ENCODE measurements around the gene CFAP54.

CFAP54 gene

DNA sequence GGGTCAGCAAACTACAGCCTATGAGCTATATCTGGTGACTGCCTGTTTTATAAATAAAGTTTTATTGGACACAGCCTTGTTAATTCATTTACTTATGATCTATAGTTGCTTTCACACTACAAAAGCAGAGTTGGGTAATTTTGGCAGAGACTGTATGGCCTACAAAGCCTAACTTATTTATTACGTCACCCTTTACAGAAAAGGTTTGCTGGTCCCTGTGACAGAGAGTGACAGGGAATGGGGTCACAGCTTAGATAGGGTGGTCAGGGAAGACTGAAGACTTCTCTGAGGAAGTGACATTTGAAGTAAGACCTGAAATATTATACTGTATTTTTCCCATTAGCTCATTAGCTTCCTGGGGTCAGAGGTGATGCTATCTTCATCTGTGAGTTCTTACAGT, 342.0 kb downstream of the CFAP54 start:
- DNase-seq = no peak

DNA sequence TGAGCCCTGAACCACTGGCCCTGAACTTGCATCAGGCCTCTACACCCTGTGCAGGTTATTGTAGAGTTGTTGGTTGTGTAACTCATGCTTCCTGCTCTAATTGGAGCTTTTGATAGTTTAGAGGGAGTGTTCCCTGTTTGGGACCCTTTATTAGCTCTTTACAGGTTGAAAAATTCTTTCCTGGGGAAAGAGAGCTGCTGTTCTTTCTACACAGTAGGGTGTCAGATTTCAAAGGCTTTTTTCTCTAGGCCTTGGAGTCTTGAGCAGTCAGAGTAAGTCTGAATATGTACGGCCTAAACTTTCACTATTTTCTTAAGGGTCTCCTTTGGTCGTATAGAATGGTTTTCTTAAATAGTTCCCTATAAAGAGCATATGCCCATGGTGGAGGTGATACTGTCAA, 356.9 kb downstream of the CFAP54 start:
- no peak for DNase-seq

DNA sequence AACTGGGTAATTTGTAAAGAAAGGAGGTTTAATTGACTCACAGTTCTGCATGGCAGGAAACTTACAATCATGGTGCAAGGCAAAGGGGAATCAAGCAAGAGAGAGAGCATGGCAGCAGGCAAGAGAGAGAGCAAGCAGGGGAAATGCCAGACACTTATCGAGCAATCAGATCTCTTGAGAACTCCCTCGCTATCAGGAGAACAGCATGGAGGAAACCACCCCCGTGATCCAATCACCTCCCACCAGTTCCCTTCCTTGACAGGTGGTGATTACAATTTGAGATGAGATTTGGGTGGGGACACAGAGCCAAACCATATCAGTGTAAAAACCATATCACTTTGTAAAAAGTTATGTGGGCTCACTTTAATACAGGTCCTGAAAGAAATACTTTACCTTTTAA, 361.3 kb downstream of the CFAP54 start:
- no peak for DNase-seq

DNA sequence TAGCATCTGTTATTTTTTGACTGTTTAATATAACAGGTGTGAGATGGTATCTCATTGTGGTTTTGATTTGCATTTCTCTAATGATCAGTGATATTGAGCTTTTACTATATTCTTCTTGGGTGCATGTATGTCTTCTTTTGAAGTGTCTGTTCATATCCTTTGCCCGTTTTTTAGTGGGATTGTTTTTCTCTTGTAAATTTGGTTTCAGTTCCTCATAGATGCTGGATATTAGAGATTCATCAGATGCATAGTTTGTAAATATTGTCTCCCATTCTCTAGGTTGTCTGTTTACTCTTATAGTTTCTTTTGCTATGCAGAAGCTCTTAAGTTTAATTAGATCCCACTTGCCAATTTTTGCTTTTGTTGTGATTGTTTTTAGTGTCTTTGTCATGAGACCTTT, 368.8 kb downstream of the CFAP54 start:
- no peak for DNase-seq

DNA sequence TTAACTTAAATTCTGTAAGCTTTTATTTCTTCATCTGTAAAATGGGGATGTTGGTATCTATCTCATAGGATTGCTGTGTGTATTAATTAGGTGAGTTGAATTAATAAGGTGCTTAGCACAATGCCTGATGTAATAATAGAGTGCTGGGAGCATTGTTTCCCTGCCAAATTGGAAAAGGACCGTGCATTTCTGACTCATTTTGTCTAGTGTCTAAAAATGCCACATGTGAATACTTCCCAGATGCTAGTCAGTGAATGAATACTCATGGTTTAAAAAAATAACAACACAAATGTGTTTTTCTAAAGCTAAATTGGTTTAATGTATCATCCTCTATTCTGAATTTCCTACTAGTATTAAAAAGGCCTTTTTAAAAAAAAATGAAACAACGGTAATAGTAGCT, 372.3 kb downstream of the CFAP54 start:
- DNase-seq = no peak

DNA sequence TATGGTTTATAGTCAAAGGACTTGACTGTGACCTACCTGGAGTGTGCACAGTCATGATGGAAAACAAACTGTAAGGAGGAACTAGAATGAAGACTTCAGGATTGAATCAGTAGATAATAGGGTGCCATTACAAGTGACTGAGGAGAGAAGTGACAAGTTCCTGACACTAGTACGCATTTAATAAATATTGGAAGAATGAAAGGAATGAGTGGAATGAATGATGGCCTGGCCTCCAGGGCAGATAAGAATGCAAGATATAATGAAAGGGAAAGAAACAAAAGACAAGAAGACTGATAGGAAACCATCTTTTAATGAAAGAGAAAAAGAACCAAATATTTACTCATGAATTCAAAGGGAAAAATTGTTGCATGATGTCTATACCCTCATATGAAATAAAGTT, 372.9 kb downstream of the CFAP54 start:
- no peak for DNase-seq

DNA sequence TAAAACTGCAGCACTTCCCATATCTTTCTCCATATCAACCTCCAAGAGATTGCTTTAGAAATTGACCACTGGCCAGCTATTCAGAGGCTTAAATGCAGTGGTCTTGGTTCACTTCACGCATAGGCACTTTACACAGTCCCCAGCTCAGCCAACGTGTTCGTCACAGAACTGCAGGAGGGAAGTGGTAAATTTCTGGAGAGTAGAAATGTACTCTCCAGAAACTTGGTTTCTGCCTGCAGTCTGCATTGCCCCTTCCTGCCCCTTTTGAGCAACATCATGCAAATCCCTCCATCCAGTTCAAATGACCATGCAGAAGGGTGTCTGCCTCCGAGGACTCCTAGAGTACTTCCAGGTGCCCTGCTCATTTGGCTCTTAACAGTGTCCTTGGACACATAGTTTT, 375.0 kb downstream of the CFAP54 start:
- DNase-seq = no peak

DNA sequence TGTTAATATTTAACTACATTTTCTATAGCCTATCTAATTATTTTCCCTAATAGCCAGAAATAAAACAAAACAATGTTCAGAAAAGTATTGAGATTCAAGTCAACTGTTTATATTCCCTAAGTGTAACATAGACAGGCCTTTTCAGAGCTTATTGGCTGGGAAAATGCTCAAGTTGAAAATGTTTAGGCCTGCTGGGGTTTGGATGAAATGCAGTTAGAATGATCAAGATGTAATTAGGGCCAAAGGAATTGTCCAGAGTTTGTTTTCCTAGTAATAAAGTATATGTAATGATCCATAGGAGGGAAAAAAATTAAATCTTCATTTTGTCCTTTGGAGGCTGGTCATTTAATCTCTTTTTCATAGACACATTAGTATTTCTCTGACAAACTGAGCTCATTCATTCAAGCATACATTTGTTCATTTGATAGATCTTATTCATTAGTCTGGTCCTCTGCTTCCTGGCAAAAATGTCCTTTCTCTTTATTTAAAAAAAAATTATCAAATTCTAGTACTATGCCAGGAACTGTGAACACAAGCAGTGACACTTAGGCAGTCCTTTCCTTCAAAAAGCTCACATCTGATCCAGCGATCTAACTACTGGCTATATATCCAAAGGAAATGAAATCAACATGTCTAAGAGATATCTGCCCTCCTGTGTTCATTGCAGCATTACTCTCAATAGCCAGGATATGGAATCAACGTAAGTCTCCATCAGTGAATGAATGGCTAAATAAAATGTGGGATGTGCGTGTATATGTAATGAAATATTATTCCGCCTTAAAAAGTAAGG, 377.6 kb downstream of the CFAP54 start:
- DNase-seq = no peak

DNA sequence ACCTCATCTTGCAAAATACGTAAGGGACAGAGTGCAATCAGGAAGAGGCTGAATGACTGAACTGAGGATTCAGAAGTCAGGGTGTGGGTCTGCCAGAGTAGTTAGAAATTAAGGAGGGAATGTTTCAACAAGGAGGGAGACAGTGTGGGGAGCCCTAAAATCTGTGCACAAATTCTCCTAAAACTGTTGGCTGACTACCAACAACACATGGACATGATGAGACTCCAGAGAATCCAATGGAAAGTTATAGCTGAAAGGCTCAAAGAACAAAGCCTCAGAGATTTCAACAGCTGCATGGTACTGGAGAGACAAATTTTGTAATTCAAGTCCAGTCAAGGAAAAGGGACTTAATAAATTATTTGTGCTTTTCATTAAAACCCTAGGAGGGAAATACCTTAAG, 381.6 kb downstream of the CFAP54 start:
- no peak for DNase-seq

DNA sequence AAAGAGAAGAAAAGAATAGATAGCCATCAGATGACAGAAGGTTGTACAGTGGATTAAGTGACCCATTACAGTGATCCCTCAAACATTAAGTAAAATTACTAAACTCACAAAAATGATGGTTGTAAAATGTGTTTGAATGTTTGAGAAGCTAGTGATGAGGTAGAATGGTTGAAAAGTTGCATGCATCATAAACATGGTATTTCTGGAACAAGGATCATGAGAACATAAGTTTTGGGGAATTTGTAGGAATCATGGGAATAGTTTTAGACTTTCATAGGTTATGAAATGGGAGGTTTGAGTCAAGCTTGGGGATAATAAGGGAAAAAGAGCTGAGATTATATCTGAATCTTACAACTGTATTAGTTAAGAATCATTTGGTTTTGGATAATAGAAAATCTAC, 383.6 kb downstream of the CFAP54 start:
- no peak for DNase-seq

DNA sequence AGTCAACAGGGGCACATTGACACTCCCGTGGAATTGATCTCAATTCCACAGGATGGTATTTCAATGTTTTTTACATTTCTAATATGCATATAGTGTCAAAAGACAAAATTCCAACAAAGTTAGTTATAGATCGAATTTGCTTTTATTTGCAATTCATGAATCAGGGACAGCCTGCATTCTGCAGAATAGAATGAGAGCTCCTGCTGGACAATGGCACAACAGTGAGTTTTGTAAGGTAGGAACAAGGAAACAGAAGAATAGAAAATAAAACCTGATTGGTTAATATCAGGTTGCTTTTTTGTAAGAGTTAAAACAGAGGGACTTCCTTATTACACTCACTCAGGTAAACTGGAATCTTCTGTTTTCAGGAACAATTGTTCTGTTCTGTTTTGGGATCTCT, 384.8 kb downstream of the CFAP54 start:
- DNase-seq = no peak

DNA sequence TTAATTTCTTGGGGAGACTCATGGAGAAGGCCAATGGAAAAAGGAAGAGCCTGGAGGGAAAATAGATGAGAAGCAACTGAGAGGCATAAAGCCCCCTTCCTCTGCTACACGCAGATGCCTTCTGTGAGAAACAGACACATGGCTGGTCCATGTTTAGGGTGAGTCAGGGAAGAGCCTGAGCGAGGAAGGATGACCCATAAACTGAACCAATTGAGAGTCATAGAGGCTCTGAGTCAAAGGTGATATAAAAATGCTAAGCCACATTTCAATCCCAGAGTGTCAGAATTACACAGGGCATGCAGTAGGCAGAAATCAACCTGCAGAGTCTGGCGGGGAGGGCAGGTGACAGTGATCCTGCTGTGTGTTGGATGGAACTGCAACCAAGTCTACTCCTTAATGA, 387.6 kb downstream of the CFAP54 start:
- no peak for DNase-seq

DNA sequence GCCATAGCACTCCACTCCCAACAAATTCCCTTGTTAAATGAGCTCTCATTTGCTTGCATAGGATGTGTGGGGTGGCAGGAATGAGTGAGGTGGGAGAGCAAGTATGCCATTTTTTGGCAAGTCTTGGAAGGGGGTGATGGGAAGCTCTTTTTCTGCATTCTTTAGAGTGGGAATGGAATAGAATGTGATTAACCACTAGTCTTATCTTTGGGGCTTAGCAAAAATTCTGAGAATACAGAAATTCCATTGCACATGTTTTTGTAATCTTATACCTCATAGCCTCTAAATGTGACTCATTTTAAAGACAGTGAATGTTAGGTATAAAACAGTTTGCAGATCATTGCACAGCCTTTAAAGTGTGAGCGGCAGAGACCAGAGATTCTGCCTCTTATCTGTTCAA, 389.3 kb downstream of the CFAP54 start:
- DNase-seq = no peak

DNA sequence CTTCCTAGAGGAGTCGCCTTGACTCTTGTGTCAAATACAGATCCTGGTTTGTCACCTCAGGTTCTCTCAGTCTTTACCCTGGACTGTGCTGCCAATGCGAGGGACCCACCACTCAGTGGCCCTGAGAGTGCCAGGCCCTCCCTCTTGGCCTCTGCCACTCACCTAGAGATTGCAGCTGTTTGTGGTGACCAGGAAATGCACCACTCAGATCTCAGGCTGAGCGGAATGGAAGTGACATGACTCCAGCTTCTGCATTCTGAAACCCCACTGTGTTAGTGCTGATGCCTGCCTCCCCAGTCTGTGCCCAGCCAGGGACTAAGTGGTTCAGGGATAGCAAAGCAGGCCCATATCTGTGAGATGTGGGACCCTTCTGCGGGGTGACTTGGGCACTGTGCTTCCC, 389.9 kb downstream of the CFAP54 start:
- DNase-seq = no peak

DNA sequence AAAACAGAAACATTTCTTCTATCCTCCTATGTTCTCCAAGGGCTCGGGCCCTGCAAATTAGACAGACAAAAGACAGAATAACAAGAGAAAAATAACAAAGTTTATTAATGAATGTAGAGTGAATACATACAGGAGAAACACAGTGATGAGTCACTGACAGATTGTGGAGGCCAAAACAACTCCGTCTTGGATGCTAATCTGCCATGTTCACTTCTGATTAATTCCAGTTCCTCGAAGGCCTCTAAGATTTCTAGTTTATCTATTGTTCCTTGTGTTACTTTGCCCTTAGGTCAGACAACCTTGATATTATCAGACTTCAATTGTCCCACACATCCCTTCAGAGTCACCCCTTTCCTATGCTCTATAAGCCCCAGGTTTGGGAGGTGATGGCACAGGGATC, 390.8 kb downstream of the CFAP54 start:
- DNase-seq = no peak

DNA sequence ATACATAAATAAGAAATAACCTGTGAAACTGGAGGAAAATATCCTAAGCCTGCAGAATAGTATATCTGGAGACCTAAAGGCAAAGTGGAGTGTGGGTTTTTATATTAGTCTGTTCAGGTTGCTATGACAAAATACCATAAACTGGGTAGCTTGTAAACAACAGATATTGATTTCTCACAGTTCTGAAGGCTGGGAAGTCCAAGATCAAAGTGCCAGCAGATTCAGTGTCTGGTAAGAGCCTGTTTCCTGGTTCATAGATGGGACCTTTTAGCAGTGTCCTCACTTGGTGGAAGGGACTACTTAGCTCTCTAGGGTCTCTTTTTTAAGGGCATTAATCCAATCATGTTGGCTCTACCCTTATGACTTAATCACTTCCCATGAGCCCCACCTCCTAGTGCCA, 392.2 kb downstream of the CFAP54 start:
- no peak for DNase-seq

DNA sequence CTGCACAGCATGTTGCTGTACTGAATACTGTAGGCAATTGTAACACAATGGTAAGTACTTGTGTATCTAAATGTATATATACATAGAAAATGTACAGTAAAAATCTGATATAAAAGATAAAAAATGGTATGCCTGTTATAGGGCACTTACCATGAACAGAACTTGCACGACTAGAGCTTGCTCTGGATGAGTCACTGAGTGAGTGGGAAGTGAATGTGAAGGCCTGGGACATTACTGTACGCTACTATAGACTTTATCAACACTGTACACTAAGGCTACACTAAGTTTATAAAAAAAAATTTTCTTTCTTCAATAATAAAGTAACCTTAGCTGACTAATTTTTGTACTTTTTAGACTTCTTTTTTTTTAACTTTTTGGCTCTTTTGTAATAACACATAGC, 393.5 kb downstream of the CFAP54 start:
- no peak for DNase-seq

DNA sequence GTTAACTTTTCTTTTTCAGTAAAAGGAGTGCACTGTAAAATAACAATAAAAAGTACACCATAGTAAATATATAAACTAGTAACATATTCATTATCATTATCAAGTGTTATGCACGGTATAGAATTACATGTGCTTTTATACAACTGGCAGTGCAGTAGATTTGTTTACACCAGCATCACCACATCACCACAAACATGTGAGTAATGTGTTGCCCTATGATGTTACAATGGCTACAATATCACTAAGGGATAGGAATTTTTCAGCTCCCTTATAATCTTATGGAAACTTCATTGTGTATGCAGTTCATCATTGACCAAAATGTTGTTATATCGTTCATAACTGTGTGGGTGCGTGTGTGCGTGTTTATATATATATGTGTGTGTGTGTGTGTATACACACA, 394.2 kb downstream of the CFAP54 start:
- DNase-seq = no peak

DNA sequence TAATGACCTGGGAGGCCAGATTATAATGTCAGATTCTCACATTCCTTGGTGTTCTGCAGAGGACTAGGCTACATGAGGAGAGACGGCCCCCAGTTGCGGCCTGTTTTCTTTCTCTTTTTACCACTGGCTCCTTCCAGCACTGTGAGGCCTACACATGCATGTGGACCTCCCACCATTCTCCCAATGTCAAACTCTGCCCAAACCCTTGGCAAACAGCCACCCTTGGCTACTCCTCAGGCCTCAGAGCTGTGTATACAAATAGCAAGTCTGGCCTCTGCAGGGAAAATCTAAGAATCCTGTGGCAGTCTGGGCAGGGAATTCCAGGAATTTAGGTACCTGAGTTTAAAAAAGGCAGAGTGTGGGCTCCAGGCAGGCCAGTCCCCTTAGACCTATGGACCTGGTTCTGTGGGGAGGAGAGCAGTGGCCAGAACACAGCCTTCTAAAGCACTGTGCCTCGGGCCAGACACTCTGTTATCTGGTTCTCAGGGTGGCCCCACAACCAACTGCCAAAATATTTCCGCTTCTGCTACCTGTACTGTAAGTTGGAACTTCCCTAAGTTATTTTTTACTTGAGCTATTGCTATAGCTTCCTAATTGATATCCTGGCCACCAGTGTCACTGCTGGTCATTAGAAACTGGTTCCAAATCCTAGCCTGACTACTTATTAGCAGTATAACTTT, 397.8 kb downstream of the CFAP54 start:
- DNase-seq = no peak

DNA sequence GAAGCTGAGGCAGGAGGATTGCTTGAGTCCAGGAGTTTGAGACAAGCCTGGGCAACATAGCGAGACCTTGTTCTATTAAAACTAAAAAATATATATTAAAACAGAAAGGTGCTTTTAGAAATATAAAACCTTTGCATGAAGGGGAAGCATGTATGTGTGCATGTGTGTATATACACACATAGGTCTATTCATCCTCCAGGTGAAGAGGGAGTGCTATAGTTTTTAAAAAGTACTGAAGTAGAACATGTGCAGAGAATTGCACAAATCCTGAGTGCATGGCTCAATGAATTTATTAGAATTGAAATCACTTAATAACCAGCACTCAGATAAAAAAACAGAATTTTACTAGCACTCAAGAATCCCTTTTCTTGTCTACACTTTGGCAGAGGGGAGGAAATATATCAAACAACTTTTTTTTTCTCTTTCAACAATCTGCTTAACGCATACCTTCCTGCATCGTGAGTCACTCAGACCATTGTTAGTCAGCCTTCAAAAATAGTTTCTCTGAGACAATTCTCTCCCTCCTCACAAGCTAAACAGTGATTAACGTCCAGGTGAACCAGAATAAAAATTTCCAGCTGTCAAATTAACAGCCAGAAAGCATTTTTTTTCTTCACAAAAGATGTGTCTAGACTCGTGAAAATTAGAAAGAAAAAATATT, 400.0 kb downstream of the CFAP54 start:
- DNase-seq = no peak

DNA sequence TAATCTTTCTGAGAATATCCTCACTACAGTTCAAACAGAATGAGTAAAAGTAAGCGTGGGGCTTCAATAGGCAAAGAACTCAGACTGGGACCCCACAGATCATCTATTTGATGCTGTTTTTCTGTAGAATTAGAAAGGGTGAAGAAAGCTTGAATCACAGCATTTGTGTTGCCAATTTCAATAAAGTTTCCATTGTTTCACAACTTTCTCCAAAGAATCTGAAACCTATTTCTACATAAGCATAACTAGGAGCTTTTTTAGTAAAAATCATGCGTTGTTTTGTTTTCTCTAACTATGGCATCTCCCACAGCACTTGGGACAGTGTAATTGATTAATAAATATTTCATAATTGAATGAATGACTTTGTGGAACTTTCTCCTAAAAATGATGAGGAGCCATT, 401.0 kb downstream of the CFAP54 start:
- no peak for DNase-seq

DNA sequence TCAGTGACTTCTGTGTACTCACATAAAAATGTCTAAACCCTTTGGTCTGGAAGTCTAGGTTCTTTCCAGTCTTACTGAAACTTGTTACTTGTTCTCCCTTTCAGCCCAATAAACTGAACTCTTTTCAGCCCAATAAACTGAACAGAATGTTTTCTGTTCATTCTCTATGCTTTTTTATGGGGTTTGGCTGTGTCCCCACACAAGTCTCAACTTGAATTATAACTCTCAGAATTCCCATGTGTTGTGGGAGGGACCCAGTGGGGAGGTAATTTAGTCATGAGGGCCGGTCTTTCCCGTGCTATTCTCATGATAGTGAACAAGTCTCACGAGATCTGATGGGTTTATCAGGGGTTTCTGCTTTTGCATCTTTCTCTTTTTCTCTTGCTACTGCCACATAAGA, 402.7 kb downstream of the CFAP54 start:
- no peak for DNase-seq

DNA sequence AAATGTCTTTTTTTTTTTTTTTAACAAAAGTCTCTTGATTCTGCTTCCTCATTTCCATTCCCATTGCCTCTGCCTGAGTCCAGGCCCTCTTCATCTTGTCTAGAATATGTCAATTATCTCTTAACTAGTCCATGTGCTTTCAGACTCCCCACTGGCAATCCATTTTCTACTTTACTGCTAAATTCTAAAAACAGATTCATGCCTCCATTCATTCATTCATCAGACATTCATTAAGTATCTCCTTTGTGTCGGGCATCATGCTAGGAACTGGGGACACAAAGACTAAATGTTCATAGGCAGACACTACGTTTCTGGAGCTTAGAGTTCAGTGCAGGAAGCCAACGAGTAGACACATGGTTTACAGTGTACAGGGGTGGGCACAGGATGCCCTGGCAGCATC, 408.0 kb downstream of the CFAP54 start:
- DNase-seq = no peak

DNA sequence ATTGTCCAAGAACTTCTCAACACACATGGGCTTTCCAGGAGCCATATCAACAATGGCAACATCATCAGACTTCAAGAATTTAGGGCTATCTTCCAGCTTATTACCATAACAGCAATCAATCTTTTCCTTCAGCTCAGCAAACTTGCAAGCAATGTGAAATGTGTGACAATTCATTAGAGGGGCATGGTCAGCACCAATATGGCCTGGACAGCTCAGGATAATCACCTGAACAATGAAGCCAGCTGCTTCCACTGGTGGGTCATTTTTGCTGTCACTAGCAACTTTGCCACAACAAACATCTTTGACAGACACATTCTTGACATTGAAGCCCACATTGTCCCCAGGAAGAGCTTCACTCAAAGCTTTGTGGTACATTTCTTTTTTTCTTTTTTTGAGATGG, 411.8 kb downstream of the CFAP54 start:
- DNase-seq = no peak
